Measurements from ENCODE around the gene CTNNB1.

The CTNNB1 gene

DNA sequence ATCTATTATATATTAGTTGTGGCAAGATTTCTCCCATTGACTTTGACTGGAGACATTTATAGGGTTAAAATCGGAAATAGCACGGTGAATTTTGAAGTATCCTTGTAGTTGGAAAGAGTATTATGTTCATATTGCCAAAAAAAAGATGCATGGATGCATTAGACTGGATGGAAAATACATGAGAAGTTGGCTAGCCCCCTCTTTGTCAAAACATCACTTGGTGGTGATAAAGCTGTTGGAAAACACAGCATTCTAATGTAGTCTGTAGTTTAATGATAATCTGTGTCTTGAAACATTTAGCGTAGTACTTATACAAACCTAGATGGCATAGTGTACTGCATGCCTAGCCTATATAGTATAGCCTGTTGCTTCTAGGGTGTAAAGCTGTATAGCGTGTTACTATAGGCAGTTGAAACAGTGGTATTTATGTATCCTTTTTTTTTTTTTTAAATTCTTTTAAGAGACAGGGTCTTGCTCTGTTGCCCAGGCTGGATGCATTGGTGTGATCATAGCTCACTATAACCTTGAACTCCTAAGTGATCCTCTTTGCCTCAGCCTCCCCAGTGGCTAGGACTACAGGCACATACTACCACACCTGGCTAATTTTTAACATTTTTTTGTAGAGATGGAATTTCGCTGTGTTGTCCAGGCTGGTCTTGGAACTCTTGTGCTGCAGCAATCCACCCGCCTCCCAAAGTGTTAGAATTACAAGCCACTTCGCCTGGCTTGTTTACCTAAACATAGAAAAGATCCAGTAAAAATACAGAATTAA lies 21.8 kb downstream of the CTNNB1 start:
- no peak for DNase-seq

DNA sequence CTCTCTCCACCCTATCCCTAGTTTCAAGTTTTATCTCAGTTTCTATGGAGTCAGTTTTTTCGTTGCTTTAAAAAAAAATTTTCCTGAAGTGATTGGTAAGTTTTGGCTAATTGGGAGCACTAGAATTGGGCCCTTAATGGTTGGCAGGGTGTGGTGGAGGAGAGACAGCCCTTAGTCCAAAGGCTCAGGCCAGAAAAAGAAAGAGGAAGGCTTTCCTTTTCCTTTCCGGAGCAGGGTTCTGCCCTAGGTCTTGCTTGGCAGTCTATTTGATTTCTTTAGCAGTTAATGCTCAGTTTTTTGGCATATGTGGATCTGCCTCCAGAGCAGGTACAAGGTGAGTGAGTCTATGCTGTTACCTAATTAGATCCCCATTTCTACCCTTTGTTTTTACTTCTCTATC lies 22.7 kb downstream of the CTNNB1 start:
- no peak for DNase-seq

DNA sequence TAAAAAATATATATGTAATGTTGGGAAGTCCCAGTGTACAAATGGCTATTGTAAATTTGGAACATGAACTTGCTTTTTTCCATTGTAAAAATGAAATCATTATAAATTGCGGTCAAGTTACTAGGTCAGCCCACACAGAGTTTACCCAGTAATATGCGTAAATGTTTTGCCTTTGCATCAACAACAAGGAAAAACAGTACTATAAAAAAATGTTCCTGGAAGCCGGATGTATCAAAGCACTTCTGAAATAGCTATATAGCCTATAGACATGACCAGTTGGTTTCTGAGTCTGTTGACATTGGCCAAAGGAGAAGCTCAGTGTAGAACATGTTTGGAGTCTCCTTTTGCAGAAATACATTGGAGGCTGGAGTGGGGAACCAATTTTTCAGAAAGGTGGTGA lies 23.2 kb downstream of the CTNNB1 start:
- no peak for DNase-seq

DNA sequence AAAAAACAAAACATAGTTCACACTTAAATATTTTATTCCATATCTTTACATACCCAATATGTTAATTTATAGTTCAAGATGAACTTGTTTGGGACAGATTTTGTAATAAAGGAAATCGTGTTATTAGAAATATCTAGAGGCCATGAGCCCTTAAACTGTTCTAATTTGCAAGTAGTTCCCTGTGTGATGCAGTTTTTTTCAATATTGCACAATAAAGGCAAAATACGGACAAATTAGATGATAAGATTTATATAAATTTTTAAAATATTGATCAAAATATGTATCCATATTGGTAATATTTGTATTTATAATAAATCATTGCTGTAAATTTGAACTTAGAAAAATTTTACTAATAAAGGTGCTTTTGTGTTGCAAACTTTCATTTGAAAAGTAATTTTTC lies 23.8 kb downstream of the CTNNB1 start:
- no peak for DNase-seq

DNA sequence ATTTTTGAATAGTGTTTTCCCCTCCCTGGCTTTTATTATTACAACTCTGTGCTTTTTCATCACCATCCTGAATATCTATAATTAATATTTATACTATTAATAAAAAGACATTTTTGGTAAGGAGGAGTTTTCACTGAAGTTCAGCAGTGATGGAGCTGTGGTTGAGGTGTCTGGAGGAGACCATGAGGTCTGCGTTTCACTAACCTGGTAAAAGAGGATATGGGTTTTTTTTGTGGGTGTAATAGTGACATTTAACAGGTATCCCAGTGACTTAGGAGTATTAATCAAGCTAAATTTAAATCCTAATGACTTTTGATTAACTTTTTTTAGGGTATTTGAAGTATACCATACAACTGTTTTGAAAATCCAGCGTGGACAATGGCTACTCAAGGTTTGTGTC lies 24.4 kb downstream of the CTNNB1 start:
- no peak for DNase-seq

DNA sequence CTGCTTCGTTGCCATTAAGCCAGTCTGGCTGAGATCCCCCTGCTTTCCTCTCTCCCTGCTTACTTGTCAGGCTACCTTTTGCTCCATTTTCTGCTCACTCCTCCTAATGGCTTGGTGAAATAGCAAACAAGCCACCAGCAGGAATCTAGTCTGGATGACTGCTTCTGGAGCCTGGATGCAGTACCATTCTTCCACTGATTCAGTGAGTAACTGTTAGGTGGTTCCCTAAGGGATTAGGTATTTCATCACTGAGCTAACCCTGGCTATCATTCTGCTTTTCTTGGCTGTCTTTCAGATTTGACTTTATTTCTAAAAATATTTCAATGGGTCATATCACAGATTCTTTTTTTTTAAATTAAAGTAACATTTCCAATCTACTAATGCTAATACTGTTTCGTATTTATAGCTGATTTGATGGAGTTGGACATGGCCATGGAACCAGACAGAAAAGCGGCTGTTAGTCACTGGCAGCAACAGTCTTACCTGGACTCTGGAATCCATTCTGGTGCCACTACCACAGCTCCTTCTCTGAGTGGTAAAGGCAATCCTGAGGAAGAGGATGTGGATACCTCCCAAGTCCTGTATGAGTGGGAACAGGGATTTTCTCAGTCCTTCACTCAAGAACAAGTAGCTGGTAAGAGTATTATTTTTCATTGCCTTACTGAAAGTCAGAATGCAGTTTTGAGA lies 25.0 kb downstream of the CTNNB1 start:
- no peak for DNase-seq

DNA sequence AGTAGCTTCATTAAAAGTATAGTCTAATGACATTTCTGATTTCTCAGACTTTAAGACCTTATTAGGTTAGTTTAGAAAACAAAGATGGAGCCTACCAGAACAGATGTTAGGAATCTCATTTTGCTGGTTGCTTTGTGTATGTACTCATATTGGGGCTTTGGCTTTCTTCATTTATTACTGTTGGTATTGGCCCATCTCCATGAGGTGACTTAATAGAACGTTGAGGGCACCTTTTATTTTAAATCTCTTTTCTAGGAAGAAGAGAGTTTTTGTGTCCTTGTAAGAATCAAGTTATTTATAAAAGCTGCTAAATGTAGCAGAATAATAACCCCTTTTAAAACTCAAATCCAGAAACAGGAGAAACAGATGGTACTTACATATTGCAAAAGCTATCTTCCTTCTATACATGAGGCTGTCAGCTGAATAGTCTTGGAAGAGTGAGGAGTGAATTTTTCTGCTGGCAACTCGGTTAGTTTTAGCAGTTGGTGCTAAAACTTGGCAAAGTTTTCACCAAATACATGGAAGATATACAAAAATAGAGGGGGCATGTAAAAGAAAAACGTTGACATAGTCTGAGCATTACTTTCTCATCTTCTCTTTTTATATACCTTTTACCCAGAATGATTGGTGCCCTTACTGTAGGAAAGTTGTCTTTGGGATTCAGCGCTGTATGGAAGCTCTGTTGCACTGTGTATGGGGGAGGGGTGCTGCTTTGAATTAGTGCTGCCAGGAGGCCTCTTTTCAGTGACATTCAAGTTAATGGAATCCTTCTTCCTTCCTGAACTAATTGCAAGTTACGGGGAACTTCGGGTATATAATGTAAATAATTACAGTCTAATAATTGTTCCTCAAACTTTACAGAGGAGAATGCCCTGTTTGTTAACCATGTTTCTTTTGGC lies 35.8 kb downstream of the CTNNB1 start:
- DNase-seq, result no peak

DNA sequence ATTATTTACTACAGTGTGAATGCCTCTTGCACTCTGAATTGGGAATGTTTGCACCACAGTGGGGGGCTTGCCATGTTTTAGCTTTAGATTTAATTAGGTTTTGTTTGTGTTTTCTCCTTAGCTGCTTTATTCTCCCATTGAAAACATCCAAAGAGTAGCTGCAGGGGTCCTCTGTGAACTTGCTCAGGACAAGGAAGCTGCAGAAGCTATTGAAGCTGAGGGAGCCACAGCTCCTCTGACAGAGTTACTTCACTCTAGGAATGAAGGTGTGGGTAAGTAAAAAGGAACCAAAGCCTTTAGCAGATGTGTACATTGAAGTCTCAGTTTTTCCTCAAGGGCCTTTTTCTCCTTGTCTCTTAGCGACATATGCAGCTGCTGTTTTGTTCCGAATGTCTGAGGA lies 36.9 kb downstream of the CTNNB1 start:
- DNase-seq, result no peak

DNA sequence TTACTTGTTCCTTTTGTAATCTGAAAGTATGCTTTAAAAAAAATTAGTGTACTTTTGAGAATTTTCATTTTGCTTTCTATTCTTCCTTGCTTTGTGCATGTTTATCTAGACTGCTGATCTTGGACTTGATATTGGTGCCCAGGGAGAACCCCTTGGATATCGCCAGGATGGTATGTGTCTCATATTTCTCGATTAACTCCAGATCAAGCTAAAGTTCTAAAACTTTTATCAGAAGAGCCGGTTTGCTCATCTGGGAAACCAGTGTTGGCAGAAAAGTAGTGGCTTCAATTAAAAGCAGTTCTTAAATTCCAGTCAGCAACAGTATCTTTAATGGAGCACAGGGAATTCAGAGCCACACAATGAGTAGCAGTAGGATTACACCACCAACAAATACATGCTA lies 38.6 kb downstream of the CTNNB1 start:
- DNase-seq, result no peak

DNA sequence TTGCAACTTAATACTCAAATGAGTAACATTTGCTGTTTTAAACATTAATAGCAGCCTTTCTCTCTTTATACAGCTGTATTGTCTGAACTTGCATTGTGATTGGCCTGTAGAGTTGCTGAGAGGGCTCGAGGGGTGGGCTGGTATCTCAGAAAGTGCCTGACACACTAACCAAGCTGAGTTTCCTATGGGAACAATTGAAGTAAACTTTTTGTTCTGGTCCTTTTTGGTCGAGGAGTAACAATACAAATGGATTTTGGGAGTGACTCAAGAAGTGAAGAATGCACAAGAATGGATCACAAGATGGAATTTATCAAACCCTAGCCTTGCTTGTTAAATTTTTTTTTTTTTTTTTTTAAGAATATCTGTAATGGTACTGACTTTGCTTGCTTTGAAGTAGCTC lies 40.3 kb downstream of the CTNNB1 start:
- DNase-seq, result no peak

DNA sequence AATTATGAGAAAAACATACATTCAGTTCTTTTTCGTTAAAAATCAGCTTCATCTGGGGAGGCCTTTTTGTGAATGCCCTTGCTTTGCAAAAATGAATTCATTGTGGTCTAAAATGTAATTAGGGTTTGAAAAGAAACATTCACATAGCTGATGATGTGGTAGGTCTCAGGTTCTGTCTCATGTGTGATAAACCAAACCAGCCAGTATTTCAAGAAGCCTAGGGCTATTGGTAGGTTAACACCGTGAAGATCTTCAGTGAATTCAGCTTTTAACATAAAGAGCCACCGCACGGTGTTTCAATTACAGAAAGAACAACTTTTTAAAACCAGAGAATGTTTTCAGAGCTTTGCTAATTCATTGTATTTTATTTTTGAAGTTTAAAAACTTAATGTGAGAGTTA lies 41.9 kb downstream of the CTNNB1 start:
- DNase-seq, result no peak

DNA sequence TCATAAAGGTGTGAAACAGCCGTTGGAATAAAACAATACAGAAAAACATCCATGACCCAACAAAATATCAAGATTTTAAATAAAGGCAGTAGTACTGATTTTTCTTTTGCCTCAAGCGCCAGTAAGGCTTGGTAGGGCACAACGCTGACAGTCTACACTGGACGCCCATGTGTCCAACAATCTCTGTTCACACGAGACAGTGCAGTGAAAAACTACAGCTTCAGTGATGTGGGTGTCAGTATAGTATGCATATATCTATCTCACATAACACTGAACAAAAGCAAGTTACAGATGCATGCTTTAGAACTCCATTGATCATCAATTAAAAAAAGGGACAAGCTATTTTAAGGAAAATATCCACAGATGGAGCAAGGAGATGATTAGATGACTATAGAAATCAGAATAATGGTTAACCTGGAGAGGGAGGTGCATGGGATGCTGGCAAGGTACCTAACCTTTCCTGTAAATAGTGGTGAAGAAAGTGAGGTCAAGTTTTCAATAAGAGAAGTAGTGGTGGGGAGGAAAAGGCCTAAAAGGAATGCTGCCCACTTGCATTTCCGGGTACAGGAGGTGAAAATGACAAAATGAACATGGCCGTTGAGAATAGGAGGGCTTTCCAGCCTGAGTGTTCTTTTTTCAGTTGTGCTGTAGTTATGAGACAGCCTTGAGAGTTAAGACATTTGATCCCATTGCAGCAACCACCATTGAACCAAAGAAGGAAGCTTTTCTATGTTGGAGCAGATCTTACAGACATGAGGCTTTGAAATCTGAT lies 42.7 kb downstream of the CTNNB1 start:
- DNase-seq, result no peak

DNA sequence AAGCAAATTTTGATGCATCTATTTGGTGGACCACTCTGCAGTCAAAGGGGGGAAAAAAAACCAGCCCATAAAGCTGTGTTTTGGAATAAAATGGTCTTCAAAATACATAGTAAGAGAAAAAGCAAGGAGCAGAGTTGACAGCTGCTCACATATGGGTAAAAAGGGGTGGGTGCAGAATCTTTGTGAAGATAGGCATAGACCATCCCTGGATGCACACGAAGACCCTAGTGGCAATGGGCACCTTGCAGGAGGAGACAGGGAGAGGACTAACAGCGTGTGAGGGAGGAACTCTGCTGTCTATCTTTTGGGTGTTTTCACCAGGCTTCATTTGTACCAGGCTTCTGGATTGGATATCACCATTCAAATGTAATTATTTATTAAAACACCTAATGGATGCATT lies 43.9 kb downstream of the CTNNB1 start:
- no peak for DNase-seq

DNA sequence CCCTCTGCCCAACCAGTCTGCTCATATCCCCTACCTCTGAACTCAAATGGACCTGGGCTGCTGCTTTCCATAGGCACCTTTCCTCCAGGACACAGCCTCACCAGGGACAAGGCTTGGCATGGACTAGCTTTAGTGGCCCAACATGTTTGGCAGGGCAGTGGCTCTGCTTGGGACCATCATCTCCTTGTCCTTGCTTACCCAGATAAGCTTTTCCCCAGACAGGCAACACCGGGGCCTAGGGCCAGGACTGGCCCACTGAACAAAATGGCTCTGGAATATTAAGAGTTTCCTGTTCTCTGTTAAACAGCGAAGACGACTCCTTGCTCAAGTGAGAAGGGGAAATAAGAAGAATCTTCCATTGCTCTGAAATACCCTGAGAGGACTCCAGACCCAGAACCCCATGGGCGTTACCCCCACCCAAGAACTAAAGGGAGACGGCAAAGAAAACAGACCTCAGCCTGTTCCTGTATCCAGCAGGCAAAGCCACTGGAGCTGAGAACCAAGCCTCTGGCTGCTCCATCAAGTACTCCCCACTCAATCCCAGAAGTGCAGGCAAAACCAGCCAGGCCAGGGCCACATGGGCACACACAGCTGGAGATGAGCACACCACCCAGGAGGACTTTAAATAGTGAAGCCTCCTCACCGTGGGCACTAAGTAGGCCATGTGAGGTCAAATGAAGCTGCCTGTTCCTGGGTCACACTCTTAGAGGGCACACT lies 45.5 kb downstream of the CTNNB1 start:
- DNase-seq, result no peak

DNA sequence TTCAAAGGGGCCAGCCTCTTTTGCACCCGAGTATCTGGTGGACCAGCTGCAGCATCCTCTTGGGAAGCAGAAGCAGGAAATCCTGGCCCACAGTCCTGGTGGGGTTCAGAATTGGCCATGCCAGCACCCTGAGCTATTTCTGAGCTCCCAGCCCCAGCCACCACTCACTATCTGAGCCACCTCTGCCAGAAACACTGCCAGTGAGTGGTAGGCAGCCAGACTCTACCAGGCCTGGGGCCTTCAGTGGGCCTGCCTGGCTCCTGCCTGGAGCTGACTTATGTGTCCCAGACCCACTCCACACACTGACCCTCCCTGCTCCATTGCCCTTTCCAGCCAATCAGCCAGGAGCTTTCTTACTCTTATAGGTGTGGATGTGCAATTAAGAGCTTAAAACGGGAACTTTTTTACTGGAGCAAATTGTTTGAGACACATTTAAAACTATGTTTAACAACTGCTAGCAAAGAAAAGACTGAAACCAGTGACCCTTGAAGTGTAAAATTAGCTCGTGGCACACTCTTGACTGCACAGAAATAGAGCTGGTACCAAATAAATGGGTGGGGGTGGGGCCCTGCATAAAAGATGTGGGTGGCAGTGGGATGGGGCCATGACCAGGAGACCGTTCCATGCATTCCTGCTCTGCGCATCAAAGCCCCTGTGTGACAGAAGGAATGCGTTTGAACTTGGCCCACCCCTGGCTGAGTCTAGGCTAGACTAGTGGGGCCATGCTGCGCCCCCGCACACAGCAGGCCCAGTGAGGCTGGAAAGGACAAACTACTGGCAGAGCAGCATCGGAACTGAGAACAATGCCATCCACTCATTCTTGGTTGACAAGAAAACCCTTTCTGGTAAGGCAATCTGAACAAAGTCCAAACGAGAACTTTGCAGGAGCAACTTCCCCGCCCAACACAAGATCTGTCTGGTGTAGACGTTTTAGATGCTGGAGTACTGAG lies 48.0 kb downstream of the CTNNB1 start:
- no peak for DNase-seq

DNA sequence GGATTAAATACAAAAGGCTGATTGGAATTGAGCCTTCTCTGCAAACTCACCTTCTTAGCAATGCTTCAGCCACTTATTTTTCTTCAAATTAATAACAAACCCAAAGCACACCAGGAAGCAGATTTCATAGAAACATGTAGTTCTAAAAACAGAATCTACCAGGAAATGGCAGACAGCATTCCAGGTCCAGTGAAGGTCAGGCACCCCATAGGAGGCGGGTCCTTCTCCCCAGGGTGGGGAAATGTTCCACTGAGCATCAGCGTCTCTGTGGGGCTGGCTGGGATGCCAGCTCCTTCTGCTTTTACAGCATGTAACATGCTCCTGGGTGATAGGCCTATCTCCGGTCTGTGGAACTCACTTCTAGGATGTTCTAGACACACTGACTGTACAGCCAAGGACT lies 49.2 kb downstream of the CTNNB1 start:
- DNase-seq, result no peak

DNA sequence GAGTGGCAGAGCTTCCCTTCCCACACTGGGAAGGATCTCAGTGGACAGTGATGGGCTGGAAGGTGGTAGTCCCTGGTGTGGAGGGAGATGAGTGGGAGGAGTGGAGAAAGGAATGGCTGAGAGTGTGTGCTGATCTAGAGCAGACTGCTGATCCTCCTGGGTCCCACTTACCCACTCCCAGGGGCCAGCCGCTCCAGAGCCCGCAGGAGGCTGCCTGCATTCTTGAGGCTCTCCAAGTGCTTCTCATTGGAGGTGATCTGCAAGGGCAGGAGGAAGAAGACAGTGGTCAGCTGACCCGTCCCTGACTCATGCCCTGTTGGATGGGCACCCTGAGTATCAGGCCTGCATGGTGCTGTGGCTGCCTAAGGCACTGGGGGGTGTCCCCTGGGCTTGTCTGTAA lies 50.0 kb downstream of the CTNNB1 start:
- no peak for DNase-seq

DNA sequence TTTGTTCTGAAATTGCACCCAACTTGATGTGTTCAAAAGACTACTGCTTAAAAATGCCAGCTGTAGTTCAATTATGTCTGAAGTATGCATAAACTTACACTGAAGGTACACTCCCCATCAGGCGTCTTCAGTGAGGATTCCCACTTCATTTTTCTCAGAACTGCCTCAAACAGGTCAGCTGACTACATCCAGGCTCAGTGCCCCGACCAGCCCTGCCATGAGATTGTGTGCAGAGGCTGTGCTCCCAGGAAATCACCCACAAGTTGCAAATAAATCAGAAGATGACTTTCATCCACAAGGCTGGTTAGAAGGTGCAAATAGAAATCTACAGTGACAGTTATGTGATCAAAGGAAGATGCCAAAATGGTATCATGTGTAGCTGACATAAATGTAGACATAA lies 51.5 kb downstream of the CTNNB1 start:
- DNase-seq, result no peak

DNA sequence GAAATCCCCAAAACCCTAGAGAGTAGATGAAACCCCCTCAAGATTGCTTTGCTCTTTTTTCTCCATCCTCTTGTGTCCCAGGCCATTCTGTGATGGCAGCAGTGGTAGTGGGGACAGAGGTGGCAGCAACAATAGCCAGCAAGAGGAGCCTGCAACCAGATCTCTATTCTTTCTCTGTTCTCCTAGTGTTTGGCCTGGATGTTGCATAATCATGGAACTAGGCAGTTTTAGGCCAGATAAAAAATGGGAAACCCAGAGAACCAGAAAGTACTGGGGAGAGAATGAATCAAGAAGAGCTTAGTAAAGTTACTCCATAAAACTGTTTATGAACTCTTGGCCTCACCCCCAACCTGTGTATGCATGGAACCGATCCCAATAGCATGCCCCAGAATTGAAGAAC lies 52.3 kb downstream of the CTNNB1 start:
- no peak for DNase-seq

DNA sequence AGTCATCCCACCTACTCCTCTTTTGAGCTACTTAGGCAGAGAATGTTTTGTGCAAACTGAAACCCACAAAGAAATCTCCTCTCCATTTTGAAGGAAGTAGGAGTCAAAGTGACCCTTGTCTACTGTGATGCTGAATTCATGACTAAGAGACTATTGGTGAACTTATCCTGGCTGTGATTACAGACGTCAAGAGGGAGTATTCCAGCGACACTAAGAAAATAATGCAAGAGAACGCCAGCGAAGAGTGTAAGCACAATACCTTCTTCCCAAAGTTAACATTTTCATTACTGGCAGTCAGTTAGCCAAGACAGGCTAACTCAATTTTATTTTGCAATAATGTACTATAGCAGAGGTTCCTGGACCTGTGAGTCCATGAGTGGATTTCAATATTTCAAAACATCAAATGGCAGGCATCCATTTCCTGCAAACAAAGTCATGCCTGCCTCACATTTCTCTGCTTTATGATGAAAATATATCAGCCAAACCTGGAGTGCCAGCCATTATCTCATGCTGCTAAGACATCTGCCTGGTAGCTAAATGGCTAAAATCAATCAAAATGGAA lies 59.0 kb downstream of the CTNNB1 start:
- no peak for DNase-seq

Measured in NCI-H748 treated with DMSO at 0.1 percent for 48 hours (cell line).